ENCODE measurements around the gene LCK. TPM values are rescaled to one million over a fixed set of nuclear protein-coding genes. Genes with fewer than 3 reads are reported as not detected.

Gene LCK
- total and polyA plus RNA-seq, 2 of the 8 experiments (the other 6 are each of a cell fraction or from before 2014, with no cell fraction given): 75.3 to 122 TPM

- TF ChIP-seq TAF7 (optimal IDR thresholded peaks at IDR 0.05; ENCODE audit: borderline replicate concordance, low read depth, low read length) (no peak), SIN3A (conservative IDR thresholded peaks at IDR 0.05 in 1 of 2, IDR thresholded peaks at IDR 0.05 in 1 of 2; ENCODE audit: low read depth in 1 of 2, low read length in 2 of 2) (peak in 1 of 2 experiments; percentile 55; a peak in 1 of 4 replicates), EP300 (IDR thresholded peaks at IDR 0.05; ENCODE audit: borderline replicate concordance in 1 of 2, low read depth in 2 of 2, low read length in 2 of 2) (no peak), PHF8 (conservative IDR thresholded peaks at IDR 0.05; ENCODE audit: low read depth, low read length) (no peak), RAD21 (IDR thresholded peaks at IDR 0.05 in 1 of 2, conservative IDR thresholded peaks at IDR 0.05 in 1 of 2; ENCODE audit: low read depth in 2 of 2, low read length in 2 of 2) (peak in 1 of 2 experiments; percentile 5; a peak in 1 of 4 replicates), JUND (IDR thresholded peaks at IDR 0.05; ENCODE audit: low read length) (peak; percentile 72; the same call in 1 of the 2 replicates), SAP30 (IDR thresholded peaks at IDR 0.05; ENCODE audit: insufficient read depth, insufficient replicate concordance, low read length) (peak; percentile 19), ASH2L (IDR thresholded peaks at IDR 0.05; ENCODE audit: low read length) (peak; percentile 69), POLR2AphosphoS5 (IDR thresholded peaks at IDR 0.05; ENCODE audit: low read depth, low read length) (no peak; the same call in 1 of the 2 replicates), GABPA (IDR thresholded peaks at IDR 0.05; ENCODE audit: borderline replicate concordance, insufficient read depth, low read length) (0 out of 2 replicates have a peak, but pooled peaks have one; percentile 8), BCL11A (IDR thresholded peaks at IDR 0.05; ENCODE audit: low read depth in 2 of 2, low read length in 2 of 2) (no peak)
- TF ChIP-seq, protein P1, sequence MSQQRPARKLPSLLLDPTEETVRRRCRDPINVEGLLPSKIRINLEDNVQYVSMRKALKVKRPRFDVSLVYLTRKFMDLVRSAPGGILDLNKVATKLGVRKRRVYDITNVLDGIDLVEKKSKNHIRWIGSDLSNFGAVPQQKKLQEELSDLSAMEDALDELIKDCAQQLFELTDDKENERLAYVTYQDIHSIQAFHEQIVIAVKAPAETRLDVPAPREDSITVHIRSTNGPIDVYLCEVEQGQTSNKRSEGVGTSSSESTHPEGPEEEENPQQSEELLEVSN (IDR thresholded peaks at IDR 0.05): peak; percentile 86
These were observed 9.9 kb upstream of the LCK start (continued) for GRCh38 chr1:32241001-32241763.
